Dermis microvascular lymphatic vessel endothelial cell (primary cell): ENCODE results near the gene PPP1R2C. TPM values are rescaled to one million over a fixed set of nuclear protein-coding genes. Genes with fewer than 3 reads are reported as not detected.

Experiments
- DNase-seq, 2 donors: peaks; one replicate each; pipeline versions ENCODE4 v3.0.0 to v3.0.0-alpha.2; 2010; ENCODE audit warnings: low read depth in 2 of 2
- total RNA-seq: library from RNA; depleted of rRNA; stranded (reverse); fragments of >200 nt; gene quantifications from 2 replicates; pipeline ENCODE4 v1.2.1, GENCODE V29; 2014

Gene PPP1R2C
- total RNA-seq = not detected in 2 replicates

- no peak for DNase-seq
Measured at GRCh38 chrX:42778096-42778495, at the start of gene PPP1R2C. PPP1R2C (minus strand) TSS chrX:42778163; CDS start chrX:42778079, 84 bp downstream.

GRCh38 chrX:42825201-42825600 is 47.2 kb upstream of the PPP1R2C start:
- DNase-seq = no peak

- no peak for DNase-seq
Measured at GRCh38 chrX:42824541-42824940, 46.6 kb upstream of the PPP1R2C start.

GRCh38 chrX:42823443-42823842 is 45.5 kb upstream of the PPP1R2C start:
- no peak for DNase-seq

- DNase-seq = no peak
Measured at GRCh38 chrX:42821803-42822443, 44.0 kb upstream of the PPP1R2C start.

- DNase-seq = no peak
Measured at GRCh38 chrX:42818151-42818921, 40.4 kb upstream of the PPP1R2C start.

GRCh38 chrX:42809569-42809968 is 31.6 kb upstream of the PPP1R2C start:
- DNase-seq = no peak

- no peak for DNase-seq
Measured at GRCh38 chrX:42807393-42807792, 29.4 kb upstream of the PPP1R2C start.

- DNase-seq = no peak
Measured at GRCh38 chrX:42804524-42804923, 26.6 kb upstream of the PPP1R2C start.

GRCh38 chrX:42803320-42803719 is 25.4 kb upstream of the PPP1R2C start:
- no peak for DNase-seq

GRCh38 chrX:42797651-42798269 is 19.8 kb upstream of the PPP1R2C start:
- no peak for DNase-seq

- no peak for DNase-seq
Measured at GRCh38 chrX:42783451-42783850, 5.5 kb upstream of the PPP1R2C start.

GRCh38 chrX:42776195-42776594 is 1.8 kb downstream of the PPP1R2C start:
- peak in 1 of 2 donors; percentile 12 for DNase-seq

GRCh38 chrX:42772874-42773273 is 5.1 kb downstream of the PPP1R2C start:
- no peak for DNase-seq

GRCh38 chrX:42771506-42772335 is 6.2 kb downstream of the PPP1R2C start:
- DNase-seq = no peak

- no peak for DNase-seq
Measured at GRCh38 chrX:42770566-42770965, 7.4 kb downstream of the PPP1R2C start.

GRCh38 chrX:42759881-42760280 is 18.1 kb downstream of the PPP1R2C start:
- no peak for DNase-seq

GRCh38 chrX:42755815-42756214 is 22.1 kb downstream of the PPP1R2C start:
- peak in 1 of 2 donors; percentile 2 for DNase-seq

- no peak for DNase-seq
Measured at GRCh38 chrX:42754603-42755002, 23.4 kb downstream of the PPP1R2C start.

GRCh38 chrX:42754115-42754514 is 23.8 kb downstream of the PPP1R2C start:
- no peak for DNase-seq

GRCh38 chrX:42752730-42753129 is 25.2 kb downstream of the PPP1R2C start:
- peak in 1 of 2 donors; percentile 27 for DNase-seq

- DNase-seq = no peak
Measured at GRCh38 chrX:42751573-42751972, 26.4 kb downstream of the PPP1R2C start.
